ENCODE results near the gene EFNB2. TPM values are rescaled to one million over a fixed set of nuclear protein-coding genes. Genes with fewer than 3 reads are reported as not detected.

Gene EFNB2
- total and polyA plus RNA-seq, 2 of the 13 experiments (the other 11 are each of a cell fraction or from before 2014, with no cell fraction given) = 0.11 to 0.20 TPM

- TF ChIP-seq, protein P1, sequence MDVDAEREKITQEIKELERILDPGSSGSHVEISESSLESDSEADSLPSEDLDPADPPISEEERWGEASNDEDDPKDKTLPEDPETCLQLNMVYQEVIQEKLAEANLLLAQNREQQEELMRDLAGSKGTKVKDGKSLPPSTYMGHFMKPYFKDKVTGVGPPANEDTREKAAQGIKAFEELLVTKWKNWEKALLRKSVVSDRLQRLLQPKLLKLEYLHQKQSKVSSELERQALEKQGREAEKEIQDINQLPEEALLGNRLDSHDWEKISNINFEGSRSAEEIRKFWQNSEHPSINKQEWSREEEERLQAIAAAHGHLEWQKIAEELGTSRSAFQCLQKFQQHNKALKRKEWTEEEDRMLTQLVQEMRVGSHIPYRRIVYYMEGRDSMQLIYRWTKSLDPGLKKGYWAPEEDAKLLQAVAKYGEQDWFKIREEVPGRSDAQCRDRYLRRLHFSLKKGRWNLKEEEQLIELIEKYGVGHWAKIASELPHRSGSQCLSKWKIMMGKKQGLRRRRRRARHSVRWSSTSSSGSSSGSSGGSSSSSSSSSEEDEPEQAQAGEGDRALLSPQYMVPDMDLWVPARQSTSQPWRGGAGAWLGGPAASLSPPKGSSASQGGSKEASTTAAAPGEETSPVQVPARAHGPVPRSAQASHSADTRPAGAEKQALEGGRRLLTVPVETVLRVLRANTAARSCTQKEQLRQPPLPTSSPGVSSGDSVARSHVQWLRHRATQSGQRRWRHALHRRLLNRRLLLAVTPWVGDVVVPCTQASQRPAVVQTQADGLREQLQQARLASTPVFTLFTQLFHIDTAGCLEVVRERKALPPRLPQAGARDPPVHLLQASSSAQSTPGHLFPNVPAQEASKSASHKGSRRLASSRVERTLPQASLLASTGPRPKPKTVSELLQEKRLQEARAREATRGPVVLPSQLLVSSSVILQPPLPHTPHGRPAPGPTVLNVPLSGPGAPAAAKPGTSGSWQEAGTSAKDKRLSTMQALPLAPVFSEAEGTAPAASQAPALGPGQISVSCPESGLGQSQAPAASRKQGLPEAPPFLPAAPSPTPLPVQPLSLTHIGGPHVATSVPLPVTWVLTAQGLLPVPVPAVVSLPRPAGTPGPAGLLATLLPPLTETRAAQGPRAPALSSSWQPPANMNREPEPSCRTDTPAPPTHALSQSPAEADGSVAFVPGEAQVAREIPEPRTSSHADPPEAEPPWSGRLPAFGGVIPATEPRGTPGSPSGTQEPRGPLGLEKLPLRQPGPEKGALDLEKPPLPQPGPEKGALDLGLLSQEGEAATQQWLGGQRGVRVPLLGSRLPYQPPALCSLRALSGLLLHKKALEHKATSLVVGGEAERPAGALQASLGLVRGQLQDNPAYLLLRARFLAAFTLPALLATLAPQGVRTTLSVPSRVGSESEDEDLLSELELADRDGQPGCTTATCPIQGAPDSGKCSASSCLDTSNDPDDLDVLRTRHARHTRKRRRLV (CRISPR knock-in tag; IDR thresholded peaks at IDR 0.05) = 0 out of 2 replicates have a peak, but pooled peaks have one; percentile 42
- no peak for TF ChIP-seq RCOR2 (CRISPR knock-in tag; IDR thresholded peaks at IDR 0.05)
- no peak for TF ChIP-seq HIC2 (CRISPR knock-in tag; IDR thresholded peaks at IDR 0.05; ENCODE audit: low read depth)
- peak; percentile 16; the same call in 1 of the 2 replicates for TF ChIP-seq ZFP90 (CRISPR knock-in tag; IDR thresholded peaks at IDR 0.05; ENCODE audit: borderline replicate concordance)
- no peak for TF ChIP-seq MIXL1 (CRISPR knock-in tag; IDR thresholded peaks at IDR 0.05)
- TF ChIP-seq ZNF333 (CRISPR knock-in tag; IDR thresholded peaks at IDR 0.05; ENCODE audit: borderline replicate concordance) = 0 out of 2 replicates have a peak, but pooled peaks have one; percentile 38
- TF ChIP-seq, protein P2, sequence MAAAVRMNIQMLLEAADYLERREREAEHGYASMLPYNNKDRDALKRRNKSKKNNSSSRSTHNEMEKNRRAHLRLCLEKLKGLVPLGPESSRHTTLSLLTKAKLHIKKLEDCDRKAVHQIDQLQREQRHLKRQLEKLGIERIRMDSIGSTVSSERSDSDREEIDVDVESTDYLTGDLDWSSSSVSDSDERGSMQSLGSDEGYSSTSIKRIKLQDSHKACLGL (CRISPR knock-in tag; IDR thresholded peaks at IDR 0.05) = peak; percentile 21; the same call in 1 of the 2 replicates
- TF ChIP-seq ZNF761 (CRISPR knock-in tag; conservative IDR thresholded peaks at IDR 0.05) = peak; percentile 87
Measured at GRCh38 chr13:106535552-106536243, at the start of gene EFNB2 (continued).
